K562 (cell line): ENCODE results near the gene TMEM245.

Experiments used
- CBX3 ChIP-seq, 2 experiments: IDR thresholded peaks; 1 replicate in 1 of 2; 2 replicates in 1 of 2; pipeline ENCODE4 v1.6.1; 2012; ENCODE audit warnings: inconsistent platforms in 2 of 2, low read length in 2 of 2, borderline replicate concordance in 1 of 2, control low read depth in 1 of 2
- JUN ChIP-seq, 2 experiments: sonication (generic) in 1 of 2; formaldehyde crosslinking in 1 of 2; IDR thresholded peaks; 2 replicates each; pipeline versions ENCODE4 v1.6.1 to v1.8.0; 2012 to 2022; ENCODE audit warnings: borderline replicate concordance in 2 of 2, mild to moderate bottlenecking in 2 of 2, improper control_type of control experiment in 1 of 2, low read depth in 1 of 2, low read length in 1 of 2, missing genetic modification reagents in 1 of 2
- MECOM ChIP-seq: fragments of 250-450 bp; sonication (Bioruptor Pico); IDR thresholded peaks from 2 replicates; pipeline ENCODE4 v1.8.0; 2022; ENCODE audit warnings: inconsistent platforms
- MEF2A ChIP-seq: IDR thresholded peaks from 2 replicates; pipeline ENCODE4 v1.6.1; 2011; ENCODE audit warnings: low read depth, mild to moderate bottlenecking, low read length, moderate library complexity; ENCODE audit not compliant: control insufficient read depth
- NR2C2 ChIP-seq, 2 experiments: fragments of 200-800 bp in 1 of 2; sonication (Bioruptor generic) in 1 of 2; sonication (generic) in 1 of 2; formaldehyde crosslinking in 1 of 2; IDR thresholded peaks; 2 replicates each; pipeline versions ENCODE4 v1.6.1 to v1.8.0; 2016 to 2022; ENCODE audit warnings: mild to moderate bottlenecking in 1 of 2, missing compliant biosample characterization in 1 of 2, missing genetic modification characterization in 1 of 2, missing genetic modification reagents in 1 of 2
- RCOR1 ChIP-seq, 2 experiments: IDR thresholded peaks; 2 replicates each; pipeline ENCODE4 v1.6.1; 2012; ENCODE audit warnings: low read depth in 2 of 2, low read length in 2 of 2, borderline replicate concordance in 1 of 2, improper control_type of control experiment in 1 of 2
- ZNF197 ChIP-seq: fragments of 200-800 bp; sonication (Bioruptor generic); IDR thresholded peaks from 2 replicates; pipeline ENCODE4 v1.6.1; 2016; ENCODE audit warnings: low read depth, missing genetic modification characterization, missing compliant biosample characterization
- TF ChIP-seq, protein P1 (sequence below), 3 experiments: IDR thresholded peaks in 2 of 3; conservative IDR thresholded peaks in 1 of 3; 2 replicates each; pipeline ENCODE4 v1.5.1; 2011 to 2012; ENCODE audit warnings: low read length in 3 of 3, mild to moderate bottlenecking in 3 of 3, control low read depth in 2 of 3, improper control_type of control experiment in 1 of 3, inconsistent platforms in 1 of 3, low read depth in 1 of 3, mixed read lengths in 1 of 3, moderate library complexity in 1 of 3; ENCODE audit not compliant: insufficient read depth in 2 of 3

DNA sequence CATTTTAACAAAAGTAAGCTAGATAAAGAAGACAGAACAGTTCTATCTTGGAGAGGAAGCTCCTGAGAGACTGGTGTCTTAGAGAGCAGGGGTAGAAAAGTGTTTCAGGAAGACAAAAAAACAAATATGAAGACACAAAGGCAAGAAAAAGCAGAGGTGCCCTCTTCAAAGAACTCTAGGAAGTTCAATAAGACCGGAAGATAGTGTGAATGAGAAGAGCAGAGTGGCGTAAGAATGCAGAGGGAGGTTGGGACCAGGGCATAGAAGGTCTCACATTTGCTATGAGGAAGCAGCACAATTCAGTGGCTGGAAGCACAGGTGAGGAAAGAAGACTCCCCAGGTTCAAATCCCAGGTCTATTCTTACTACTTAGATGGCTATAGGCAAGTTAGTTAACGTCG, 22.6 kb downstream of the TMEM245 start:
- TF ChIP-seq ZNF197 = no peak
- TF ChIP-seq RCOR1 (IDR thresholded peaks at IDR 0.05; ENCODE audit: borderline replicate concordance in 1 of 2, low read depth in 2 of 2, low read length in 2 of 2) = no peak
- TF ChIP-seq, protein P1, sequence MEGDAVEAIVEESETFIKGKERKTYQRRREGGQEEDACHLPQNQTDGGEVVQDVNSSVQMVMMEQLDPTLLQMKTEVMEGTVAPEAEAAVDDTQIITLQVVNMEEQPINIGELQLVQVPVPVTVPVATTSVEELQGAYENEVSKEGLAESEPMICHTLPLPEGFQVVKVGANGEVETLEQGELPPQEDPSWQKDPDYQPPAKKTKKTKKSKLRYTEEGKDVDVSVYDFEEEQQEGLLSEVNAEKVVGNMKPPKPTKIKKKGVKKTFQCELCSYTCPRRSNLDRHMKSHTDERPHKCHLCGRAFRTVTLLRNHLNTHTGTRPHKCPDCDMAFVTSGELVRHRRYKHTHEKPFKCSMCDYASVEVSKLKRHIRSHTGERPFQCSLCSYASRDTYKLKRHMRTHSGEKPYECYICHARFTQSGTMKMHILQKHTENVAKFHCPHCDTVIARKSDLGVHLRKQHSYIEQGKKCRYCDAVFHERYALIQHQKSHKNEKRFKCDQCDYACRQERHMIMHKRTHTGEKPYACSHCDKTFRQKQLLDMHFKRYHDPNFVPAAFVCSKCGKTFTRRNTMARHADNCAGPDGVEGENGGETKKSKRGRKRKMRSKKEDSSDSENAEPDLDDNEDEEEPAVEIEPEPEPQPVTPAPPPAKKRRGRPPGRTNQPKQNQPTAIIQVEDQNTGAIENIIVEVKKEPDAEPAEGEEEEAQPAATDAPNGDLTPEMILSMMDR (IDR thresholded peaks at IDR 0.05 in 2 of 3, conservative IDR thresholded peaks at IDR 0.05 in 1 of 3; ENCODE audit: insufficient read depth in 2 of 3, low read depth in 1 of 3, low read length in 3 of 3) = no peak
- no peak for TF ChIP-seq NR2C2 (CRISPR knock-in tag; IDR thresholded peaks at IDR 0.05)
- TF ChIP-seq NR2C2 (tag; IDR thresholded peaks at IDR 0.05) = no peak
- TF ChIP-seq CBX3 (IDR thresholded peaks at IDR 0.05; ENCODE audit: borderline replicate concordance in 1 of 2, low read length in 2 of 2) = no peak
- no peak for TF ChIP-seq MECOM (CRISPR knock-in tag)
- no peak for TF ChIP-seq MEF2A
- no peak for TF ChIP-seq JUN (IDR thresholded peaks at IDR 0.05; ENCODE audit: borderline replicate concordance, low read depth, low read length)
- TF ChIP-seq JUN (CRISPR knock-in tag; IDR thresholded peaks at IDR 0.05; ENCODE audit: borderline replicate concordance) = no peak
